PFSK-1 (cell line): Measurements from ENCODE around the gene MRPL18.

ENCODE experiments used
- FOXP2 ChIP-seq: optimal IDR thresholded peaks from 2 replicates; pipeline ENCODE3; 2011; ENCODE audit warnings: borderline replicate concordance, control low read depth, inconsistent platforms; ENCODE audit not compliant: insufficient read depth; ENCODE audit errors: extremely low read length, extremely low read depth
- POLR2AphosphoS5 ChIP-seq: IDR thresholded peaks from 2 replicates; pipeline ENCODE4 v1.6.1; 2012; ENCODE audit warnings: low read depth, mild to moderate bottlenecking, control low read depth, low read length, moderate library complexity
- SIN3A ChIP-seq: IDR thresholded peaks from 2 replicates; pipeline ENCODE4 v1.6.1; 2012; ENCODE audit warnings: mild to moderate bottlenecking, low read length, moderate library complexity, borderline replicate concordance; ENCODE audit not compliant: insufficient read depth
- TAF1 ChIP-seq: IDR thresholded peaks from 2 replicates; pipeline ENCODE4 v1.6.1; 2012; ENCODE audit warnings: low read length, control low read depth, borderline replicate concordance; ENCODE audit not compliant: insufficient read depth
- TF ChIP-seq, protein P1 (sequence below), 2 experiments: IDR thresholded peaks; 2 replicates each; pipeline versions ENCODE4 v1.6.1 to v1.8.0; 2011 to 2012; ENCODE audit warnings: low read depth in 2 of 2, low read length in 2 of 2, control low read depth in 1 of 2, inconsistent platforms in 1 of 2, mild to moderate bottlenecking in 1 of 2, moderate library complexity in 1 of 2; ENCODE audit not compliant: insufficient read depth in 1 of 2

MRPL18 gene

DNA sequence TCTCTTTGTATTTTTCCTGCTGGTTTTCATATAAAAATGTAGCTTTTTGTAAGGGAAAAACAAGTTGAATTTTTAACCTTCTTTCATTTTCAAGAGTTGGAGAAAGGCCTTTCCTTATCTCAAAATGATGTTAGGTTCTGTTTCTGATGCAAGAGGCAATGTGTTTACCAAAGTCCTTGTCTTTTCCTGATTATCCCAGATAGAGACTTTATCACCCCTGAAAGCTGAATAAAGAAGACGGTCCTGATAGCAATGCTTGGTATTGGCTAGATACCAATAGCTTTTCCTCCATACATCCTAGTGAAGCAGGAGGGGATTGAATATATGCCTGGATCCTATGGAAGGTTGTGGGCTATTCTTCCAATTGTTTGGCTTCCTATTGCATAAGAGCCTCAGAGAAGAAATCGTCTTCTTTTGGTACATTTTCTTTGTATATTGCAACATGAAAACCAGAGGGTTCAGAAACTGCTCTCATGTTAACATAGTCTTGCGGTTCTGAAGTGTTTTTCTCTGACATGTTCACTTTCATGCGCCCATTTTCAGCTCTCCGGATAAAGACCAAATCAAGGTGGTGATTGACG, 15.3 kb downstream of the MRPL18 start:
- TF ChIP-seq SIN3A (no peak), POLR2AphosphoS5 (no peak), FOXP2 (no peak), TAF1 (no peak)
- TF ChIP-seq, protein P1, sequence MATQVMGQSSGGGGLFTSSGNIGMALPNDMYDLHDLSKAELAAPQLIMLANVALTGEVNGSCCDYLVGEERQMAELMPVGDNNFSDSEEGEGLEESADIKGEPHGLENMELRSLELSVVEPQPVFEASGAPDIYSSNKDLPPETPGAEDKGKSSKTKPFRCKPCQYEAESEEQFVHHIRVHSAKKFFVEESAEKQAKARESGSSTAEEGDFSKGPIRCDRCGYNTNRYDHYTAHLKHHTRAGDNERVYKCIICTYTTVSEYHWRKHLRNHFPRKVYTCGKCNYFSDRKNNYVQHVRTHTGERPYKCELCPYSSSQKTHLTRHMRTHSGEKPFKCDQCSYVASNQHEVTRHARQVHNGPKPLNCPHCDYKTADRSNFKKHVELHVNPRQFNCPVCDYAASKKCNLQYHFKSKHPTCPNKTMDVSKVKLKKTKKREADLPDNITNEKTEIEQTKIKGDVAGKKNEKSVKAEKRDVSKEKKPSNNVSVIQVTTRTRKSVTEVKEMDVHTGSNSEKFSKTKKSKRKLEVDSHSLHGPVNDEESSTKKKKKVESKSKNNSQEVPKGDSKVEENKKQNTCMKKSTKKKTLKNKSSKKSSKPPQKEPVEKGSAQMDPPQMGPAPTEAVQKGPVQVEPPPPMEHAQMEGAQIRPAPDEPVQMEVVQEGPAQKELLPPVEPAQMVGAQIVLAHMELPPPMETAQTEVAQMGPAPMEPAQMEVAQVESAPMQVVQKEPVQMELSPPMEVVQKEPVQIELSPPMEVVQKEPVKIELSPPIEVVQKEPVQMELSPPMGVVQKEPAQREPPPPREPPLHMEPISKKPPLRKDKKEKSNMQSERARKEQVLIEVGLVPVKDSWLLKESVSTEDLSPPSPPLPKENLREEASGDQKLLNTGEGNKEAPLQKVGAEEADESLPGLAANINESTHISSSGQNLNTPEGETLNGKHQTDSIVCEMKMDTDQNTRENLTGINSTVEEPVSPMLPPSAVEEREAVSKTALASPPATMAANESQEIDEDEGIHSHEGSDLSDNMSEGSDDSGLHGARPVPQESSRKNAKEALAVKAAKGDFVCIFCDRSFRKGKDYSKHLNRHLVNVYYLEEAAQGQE (IDR thresholded peaks at IDR 0.05; ENCODE audit: insufficient read depth in 1 of 2, low read depth in 2 of 2, low read length in 2 of 2): no peak

DNA sequence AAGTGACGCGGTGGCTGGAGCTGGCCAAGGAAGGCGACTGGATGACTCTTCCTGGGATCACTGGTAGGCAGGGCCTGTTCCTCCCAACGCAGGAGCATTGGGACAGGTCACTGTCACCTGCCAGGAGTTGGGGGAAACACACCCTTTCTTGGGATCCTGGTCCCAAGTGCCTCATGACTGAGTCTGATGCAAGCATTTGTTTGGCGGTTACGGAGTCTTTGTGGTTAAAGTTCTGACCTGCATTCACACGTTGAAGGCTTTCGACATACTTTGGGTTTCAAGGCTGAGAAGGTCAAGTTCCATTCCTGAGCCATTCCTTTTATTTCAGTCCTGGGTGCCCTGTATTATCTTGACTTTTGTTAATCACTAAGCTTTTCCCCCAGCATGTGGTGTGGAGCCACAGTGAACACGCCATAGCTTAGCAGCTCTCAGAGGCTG, 15.8 kb downstream of the MRPL18 start:
- no peak for TF ChIP-seq SIN3A
- TF ChIP-seq TAF1: no peak

DNA sequence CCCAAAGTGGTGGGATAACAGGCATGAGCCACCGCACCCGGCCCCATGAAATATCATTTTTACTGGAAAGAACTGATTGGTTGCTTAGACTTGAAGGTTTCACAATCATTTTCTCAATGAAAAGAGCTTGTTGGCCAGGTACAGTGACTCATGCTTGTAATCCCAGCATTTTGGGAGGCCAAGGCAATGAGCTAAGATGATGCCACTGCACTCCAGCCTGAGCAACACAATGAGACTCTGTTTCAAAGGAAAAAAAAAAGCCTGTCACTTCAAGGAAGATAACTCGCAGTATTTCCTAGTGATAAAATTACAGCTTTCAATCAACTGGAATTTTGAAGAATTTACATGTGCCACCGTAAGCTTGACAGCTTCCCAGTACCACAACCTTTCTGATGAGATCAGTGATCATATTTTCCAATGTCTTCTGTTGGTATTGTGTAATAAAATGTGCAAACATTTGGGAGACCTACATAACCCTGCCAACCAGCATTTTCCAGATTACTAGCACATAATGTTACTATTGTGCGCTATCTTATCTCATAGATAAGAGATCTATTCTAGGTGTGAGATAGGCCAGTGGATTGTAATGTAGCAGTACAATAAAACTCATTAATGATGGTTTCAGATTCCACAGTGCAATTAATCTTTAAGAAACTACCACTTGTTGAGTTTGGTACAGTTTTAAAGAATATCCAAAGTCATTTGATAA, 17.0 kb downstream of the MRPL18 start:
- TF ChIP-seq TAF1: no peak
- TF ChIP-seq, protein P1 (IDR thresholded peaks at IDR 0.05; ENCODE audit: insufficient read depth in 1 of 2, low read depth in 2 of 2, low read length in 2 of 2): no peak
- TF ChIP-seq SIN3A: no peak
- TF ChIP-seq POLR2AphosphoS5: no peak
- TF ChIP-seq FOXP2: no peak

DNA sequence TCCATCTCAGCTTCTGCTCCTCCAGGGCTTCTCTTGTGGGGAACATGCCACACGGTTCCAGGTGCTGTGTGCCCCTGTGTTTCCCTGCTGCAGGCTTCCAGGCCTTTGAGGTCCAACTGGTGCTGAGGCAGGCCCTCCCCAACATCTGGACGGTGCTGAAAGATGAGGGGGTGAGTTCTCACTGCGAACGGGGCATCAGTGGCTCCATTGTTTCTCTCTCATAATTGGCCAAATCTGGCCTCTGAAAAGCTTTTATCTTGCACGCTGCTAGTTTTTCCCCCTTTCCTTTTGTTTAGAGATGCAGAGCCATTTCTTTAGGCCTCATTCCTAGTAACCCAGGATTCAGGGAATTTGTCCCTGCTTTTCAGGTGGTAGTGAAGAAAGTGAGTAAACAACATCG, 18.4 kb downstream of the MRPL18 start:
- TF ChIP-seq POLR2AphosphoS5: no peak
- TF ChIP-seq TAF1: no peak
- TF ChIP-seq, protein P1 (IDR thresholded peaks at IDR 0.05; ENCODE audit: insufficient read depth in 1 of 2, low read depth in 2 of 2, low read length in 2 of 2): no peak
- no peak for TF ChIP-seq FOXP2
- TF ChIP-seq SIN3A: no peak

DNA sequence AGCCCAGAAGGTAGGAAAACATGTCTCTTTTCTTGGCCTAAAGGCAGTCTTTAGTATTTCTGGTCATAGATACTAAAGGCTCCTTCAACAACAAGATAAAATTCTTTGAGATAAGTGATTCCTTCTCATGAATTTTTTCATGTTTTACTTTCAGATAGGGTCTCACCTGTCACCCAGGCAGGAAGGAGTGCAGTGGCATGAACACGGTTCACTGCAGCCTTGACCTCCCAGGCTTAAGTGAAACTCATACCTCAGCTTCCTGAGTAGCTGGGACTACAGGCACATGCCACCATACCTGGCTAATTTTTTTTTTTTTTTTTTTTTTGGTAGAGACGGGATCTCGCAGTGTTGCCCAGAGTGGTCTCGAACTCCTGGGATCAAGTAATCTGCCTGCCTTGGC, 18.9 kb downstream of the MRPL18 start:
- TF ChIP-seq POLR2AphosphoS5: no peak
- TF ChIP-seq TAF1: no peak
- no peak for TF ChIP-seq FOXP2
- TF ChIP-seq, protein P1 (IDR thresholded peaks at IDR 0.05; ENCODE audit: insufficient read depth in 1 of 2, low read depth in 2 of 2, low read length in 2 of 2): no peak
- TF ChIP-seq SIN3A: no peak
